Uterus (tissue), 2 donors: ENCODE data around the gene BCAR1.

Experiments used
- CTCF ChIP-seq, 4 experiments: fragments of 200-600 bp in 2 of 4; fragments of 450-650 bp in 2 of 4; sonication (generic) in 2 of 4; IDR thresholded peaks; one replicate each; pipeline ENCODE4 v1.5.1; 2016 to 2019; ENCODE audit warnings: antibody characterized with exemption in 4 of 4, mild to moderate bottlenecking in 2 of 4, moderate library complexity in 1 of 4
- POLR2A ChIP-seq, 2 donors: fragments of 450-650 bp; IDR thresholded peaks; one replicate each; pipeline ENCODE4 v1.6.1; 2016; ENCODE audit warnings: antibody characterized with exemption in 2 of 2, mild to moderate bottlenecking in 1 of 2, moderate library complexity in 1 of 2

GRCh38 chr16:75226550-75227360, 24.7 kb downstream of the BCAR1 start:
- TF ChIP-seq CTCF (IDR thresholded peaks at IDR 0.05) (no peak), POLR2A (IDR thresholded peaks at IDR 0.05) (no peak)
